Amniotic stem cell (primary cell): ENCODE measurements around the gene CHPT1.

Source experiments
- DNase-seq: peaks from one replicate; lab custom pipeline; 2025; lab: John Stamatoyannopoulos, UW

The CHPT1 gene

DNA sequence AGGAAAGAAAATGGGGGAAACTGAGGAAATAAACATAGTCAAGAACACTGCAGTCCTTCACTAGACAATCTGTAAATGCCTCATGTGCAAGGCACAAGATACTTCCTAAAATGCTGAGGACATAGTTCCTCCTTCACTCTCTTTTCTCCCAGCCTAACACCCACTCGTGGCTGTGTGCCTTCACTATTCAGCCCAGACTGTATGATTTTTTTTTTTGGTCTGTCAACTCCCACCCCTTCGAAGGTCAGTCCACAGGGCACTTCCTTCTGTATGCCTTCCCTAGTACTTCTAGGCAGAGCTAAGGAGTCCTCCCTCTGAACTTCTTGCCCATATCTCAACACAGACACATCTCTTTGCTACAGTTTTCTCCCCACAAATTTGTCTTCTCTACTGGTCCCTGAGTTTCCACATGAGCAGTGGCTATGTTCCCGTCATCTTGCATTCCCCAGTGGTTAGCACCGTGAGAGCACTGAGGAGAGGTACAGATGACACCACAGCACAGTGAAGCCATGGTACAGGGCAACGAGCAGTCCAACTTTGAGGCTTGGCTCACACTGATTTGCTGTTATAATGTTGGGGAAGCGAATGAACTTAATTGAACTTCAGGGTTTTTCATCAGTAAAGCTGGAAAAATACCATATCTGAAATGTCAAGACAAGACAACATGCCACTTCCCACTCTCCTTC, 65.9 kb downstream of the CHPT1 start:
- no peak for DNase-seq

- no peak for DNase-seq
These were observed 66.8 kb downstream of the CHPT1 start for GRCh38 chr12:101764051-101764792.

DNA sequence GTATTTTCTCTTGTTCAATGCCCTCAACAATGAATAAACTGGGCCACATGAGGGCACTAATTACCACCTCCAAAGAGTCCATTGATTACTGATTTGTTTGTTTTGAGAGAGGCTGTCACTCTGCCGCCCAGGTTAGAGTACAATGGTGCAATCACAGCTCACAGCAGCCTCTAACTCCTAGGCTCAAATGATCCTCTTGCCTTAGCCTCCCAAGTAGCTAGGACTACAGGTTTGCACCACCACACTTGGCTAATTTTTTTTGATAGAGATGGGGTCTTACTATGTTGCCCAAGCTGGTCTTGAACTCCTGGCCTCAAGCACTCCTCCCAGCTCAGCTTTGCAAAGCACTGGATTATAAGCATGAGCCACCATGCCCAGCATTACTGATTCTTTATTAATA, 70.1 kb downstream of the CHPT1 start:
- DNase-seq = no peak

- no peak for DNase-seq
These were observed 71.3 kb downstream of the CHPT1 start for GRCh38 chr12:101768781-101769180.

- no peak for DNase-seq
These were observed 72.4 kb downstream of the CHPT1 start for GRCh38 chr12:101769865-101770264.

- no peak for DNase-seq
These were observed 74.8 kb downstream of the CHPT1 start for GRCh38 chr12:101772012-101772775.

- no peak for DNase-seq
These were observed 76.3 kb downstream of the CHPT1 start for GRCh38 chr12:101773650-101774162.

DNA sequence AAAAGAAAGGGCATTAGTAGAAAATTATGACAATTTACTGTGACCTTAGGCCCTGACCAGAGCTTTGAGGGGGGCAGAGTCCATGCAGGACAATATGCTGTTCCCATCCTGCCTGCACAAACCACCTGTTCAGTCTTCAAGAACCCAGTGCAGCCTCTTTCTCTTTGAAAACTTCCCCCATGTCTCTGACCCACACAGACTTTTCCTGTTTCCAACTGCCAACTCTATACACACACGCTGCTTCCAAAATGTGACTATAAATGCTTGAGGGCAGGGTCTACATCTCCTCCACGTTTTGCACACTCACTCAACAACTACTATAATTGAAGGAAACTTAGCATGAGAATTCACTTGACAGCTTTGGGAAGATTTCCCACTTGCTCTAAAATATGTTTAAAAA, 78.4 kb downstream of the CHPT1 start:
- DNase-seq = no peak

DNA sequence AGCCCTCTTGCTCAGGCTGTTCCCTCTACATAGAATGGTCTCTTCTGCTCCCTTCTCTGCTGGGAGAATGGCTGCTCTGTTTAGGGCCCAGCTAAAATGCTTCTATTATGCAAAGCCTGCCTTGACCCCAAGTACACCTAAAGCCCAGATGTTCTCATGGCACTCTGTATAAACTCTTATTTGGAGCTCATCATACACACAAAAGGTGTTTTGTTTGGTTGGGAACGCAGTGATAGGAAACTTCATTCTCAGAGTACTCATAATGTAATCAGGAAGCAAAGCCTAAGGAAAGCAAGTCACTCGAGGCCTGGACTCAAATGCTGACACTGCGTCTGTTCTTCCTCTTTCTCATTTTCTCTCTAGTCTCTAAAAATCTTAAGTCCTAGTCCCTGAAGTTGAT, 80.0 kb downstream of the CHPT1 start:
- DNase-seq = no peak

DNA sequence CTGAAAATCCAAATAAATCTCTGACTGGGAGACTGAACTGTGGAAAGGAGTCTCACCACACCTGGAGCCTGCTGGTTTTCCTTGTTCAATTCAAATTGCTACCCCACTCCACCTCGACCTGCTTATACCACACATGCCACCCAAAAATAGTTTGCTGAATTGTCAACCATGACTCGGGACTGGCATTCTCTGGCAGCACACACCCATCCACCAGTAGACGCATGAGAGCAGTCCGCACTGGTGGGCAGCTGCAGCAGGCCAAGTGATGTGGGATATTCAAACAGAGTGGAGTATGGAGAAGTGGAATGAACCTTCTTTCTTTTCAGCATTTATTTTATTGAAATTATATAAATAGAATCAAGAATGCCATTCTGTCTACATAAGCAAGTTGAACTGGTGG, 80.5 kb downstream of the CHPT1 start:
- DNase-seq = no peak
